Stomach (tissue), 4 donors: ENCODE data around the gene SSTR3.

Experiments
- CTCF ChIP-seq, 7 experiments: fragments of 450-650 bp in 4 of 7; fragments of 200-600 bp in 3 of 7; sonication (generic) in 3 of 7; IDR thresholded peaks; one replicate each; pipeline ENCODE4 v1.5.1; 2016 to 2019; ENCODE audit warnings: antibody characterized with exemption in 7 of 7, control low read depth in 2 of 7, mild to moderate bottlenecking in 1 of 7
- POLR2A ChIP-seq, 4 donors: fragments of 450-650 bp; IDR thresholded peaks; one replicate each; pipeline ENCODE4 v1.6.1; 2016; ENCODE audit warnings: antibody characterized with exemption in 4 of 4, control low read depth in 2 of 4, mild to moderate bottlenecking in 1 of 4, moderate library complexity in 1 of 4

- TF ChIP-seq CTCF (IDR thresholded peaks at IDR 0.05) = no peak
- TF ChIP-seq POLR2A (IDR thresholded peaks at IDR 0.05) = no peak
Measured at GRCh38 chr22:37195921-37196320, 16.4 kb downstream of the SSTR3 start.
